GM21786 (cell line): ENCODE measurements around the gene CNGB1.
"Not testable (repeated sequence)": the region's sequence is repeated elsewhere in the genome, so short reads cannot be mapped to it uniquely, and the experiment has no call there.

Experiments used
- ATAC-seq: cut with Tn5 transposase; IDR thresholded peaks from one replicate; pipeline ENCODE4 v1.9.1; 2021; ENCODE audit not compliant: unreplicated experiment

CNGB1 gene

GRCh38 chr16:57970970-57971369, at the start of gene CNGB1:
Gene CNGB1 (minus strand): TSS chr16:57971128. CDS start chr16:57967286, 3,842 bp downstream.
- ATAC-seq = no peak

GRCh38 chr16:58019866-58020538, 49.1 kb upstream of the CNGB1 start:
- ATAC-seq = no peak

GRCh38 chr16:58018803-58019202, 47.9 kb upstream of the CNGB1 start:
- no peak for ATAC-seq

DNA sequence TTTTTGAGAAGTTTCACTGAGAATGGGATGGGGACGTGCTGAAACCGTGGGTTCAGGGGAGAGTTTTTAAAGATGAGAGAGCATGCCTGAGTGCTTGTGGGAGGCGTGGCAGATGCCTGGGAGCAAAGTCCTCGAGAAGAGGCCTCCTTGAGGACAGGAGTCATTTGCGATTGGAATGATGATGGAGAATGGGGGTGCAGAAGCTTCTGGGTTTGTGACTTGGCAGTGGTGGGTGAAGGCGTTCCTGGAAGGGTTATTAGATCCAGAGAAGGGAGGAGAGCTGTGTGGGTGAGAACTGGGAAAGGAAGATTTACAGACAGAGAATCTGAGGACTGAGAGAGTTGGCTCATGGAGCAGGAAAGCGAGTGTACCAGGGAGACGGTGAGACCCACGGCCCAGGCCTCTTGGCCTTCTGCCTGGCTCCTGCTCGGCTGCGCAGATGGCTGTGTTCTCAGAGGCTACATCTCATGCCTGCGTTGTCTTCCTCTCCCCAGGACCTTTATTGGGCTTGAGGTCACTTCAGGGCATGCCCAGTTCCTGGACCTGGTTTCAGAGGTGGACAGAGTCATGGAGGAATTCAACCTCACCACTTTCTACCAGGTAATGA, 46.0 kb upstream of the CNGB1 start:
- ATAC-seq = no peak

GRCh38 chr16:58013201-58013956, 42.5 kb upstream of the CNGB1 start:
- no peak for ATAC-seq

- ATAC-seq = no peak
These were observed 41.6 kb upstream of the CNGB1 start for GRCh38 chr16:58012481-58012880.

GRCh38 chr16:58011652-58012051, 40.7 kb upstream of the CNGB1 start:
- no peak for ATAC-seq

GRCh38 chr16:58010886-58011285, 40.0 kb upstream of the CNGB1 start:
- no peak for ATAC-seq

DNA sequence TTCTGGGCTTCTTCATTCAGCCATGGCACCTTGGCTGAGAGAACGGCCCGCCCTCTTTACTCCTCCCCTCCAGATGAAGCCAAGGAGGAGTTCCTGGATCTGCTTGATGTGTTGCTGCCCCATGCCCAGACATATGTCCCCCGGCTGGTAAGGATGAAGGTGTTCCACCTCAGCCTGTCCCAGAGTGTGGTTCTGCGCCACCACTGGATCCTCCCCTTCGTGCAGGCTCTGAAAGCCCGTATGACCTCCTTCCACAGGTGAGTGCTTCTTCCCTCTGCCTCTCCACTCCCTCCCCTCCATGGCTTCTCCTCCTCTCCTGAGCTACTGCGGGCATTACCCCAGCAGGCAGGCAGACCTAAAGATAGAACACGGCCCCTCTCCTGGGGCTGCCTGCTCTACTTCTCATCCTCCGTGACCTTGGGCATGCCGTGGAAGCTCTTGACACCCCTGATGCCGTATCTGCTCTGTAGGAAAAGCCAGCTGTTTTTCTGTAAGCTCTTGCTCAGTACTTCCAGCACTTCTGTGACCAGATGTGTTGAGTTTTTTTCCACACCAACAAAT, 39.0 kb upstream of the CNGB1 start:
- no peak for ATAC-seq

- not testable (repeated sequence) for ATAC-seq
These were observed 33.8 kb upstream of the CNGB1 start for GRCh38 chr16:58004736-58005135.

- ATAC-seq = no peak
These were observed 32.0 kb upstream of the CNGB1 start for GRCh38 chr16:58002936-58003335.

DNA sequence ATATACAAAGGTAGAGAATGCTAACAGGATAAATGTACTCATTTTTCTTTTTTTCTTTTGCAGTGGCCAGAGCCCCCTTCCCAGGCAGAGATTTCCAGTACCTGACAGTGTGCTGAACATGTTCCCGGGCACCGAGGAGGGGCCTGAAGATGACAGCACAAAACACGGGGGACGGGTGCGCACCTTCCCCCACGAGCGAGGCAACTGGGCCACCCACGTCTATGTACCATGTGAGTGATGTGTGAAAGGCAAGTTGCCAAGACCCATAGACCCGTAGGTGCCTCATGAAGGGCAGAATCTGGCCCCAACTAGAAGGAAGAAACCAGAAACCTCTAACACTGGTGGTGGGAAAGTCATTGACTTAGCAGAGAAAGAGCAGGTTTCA, 31.5 kb upstream of the CNGB1 start:
- no peak for ATAC-seq

DNA sequence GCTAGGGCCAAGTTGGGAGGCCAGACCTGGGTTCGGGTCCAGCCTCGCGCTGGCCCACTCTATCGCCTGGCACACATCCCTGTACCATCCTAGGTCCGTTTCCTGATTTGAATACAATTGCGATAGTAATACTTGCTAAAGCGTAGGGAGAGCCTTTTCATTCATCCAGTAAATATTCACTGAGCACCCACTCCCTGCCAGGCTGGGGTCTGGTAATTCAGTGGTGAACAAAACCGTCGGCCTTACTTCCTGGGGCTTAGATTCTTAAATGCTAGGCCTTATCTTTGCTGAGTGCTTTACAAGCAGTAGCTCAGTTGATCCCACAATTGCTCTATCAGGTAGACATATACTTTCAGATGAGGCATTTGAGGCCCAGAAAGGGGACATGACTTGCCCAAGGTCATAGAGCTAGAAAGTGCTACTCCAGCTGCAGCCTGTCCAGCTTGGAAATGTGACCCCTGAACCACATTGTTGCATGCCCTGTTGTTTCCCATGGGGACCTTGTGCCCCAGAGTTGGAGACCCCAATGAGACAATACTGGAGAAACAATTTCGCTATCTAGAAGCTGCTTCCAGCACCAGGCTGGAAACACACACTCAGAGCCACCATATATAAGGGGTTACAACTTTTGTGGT, 31.0 kb upstream of the CNGB1 start:
- no peak for ATAC-seq

- peak; percentile 73 for ATAC-seq
These were observed 30.1 kb upstream of the CNGB1 start, which contains the start of gene USB1 for GRCh38 chr16:58000706-58001676. Gene USB1 (plus strand): TSS chr16:58001407. CDS start chr16:58001484, 77 bp downstream.

- peak; percentile 15 for ATAC-seq
These were observed 29.2 kb upstream of the CNGB1 start, which contains the start of gene ZNF319 for GRCh38 chr16:57999971-58000705. Gene ZNF319 (minus strand): TSS chr16:58000672. CDS start chr16:57998265, 2,407 bp downstream.

- ATAC-seq = no peak
These were observed 28.5 kb upstream of the CNGB1 start for GRCh38 chr16:57999366-57999970.

GRCh38 chr16:57998992-57999365, 28.1 kb upstream of the CNGB1 start:
- no peak for ATAC-seq

GRCh38 chr16:57998486-57998885, 27.6 kb upstream of the CNGB1 start:
- ATAC-seq = no peak
